SK-N-SH treated with all-trans-retinoic acid at 6 μM for 48 hours (cell line): ENCODE results near the gene PHACTR3.

Source experiments
- ATAC-seq: fragments of 200-7000 bp; cut with Tn5 transposase; 3 replicates; pipeline ENCODE4 v1.9.1; 2020; ENCODE audit warnings: mild to moderate bottlenecking, moderate library complexity
- ARNTL ChIP-seq: fragments of 450-650 bp; formaldehyde crosslinking; IDR thresholded peaks from 2 replicates; pipeline ENCODE4 v1.5.0; 2020; ENCODE audit warnings: low read depth, mild to moderate bottlenecking, moderate library complexity, borderline replicate concordance
- BACH2 ChIP-seq: fragments of 250-450 bp; sonication (Bioruptor Pico); IDR thresholded peaks from 2 replicates; pipeline ENCODE4 v1.9.0; 2021; ENCODE audit warnings: mild to moderate bottlenecking, borderline replicate concordance
- CREB5 ChIP-seq: fragments of 250-450 bp; sonication (Bioruptor Pico); IDR thresholded peaks from 2 replicates; pipeline ENCODE4 v1.5.1; 2020; ENCODE audit warnings: low read depth, mild to moderate bottlenecking, moderate library complexity
- CSDC2 ChIP-seq: fragments of 250-450 bp; sonication (Bioruptor Pico); IDR thresholded peaks from 2 replicates; pipeline ENCODE4 v1.5.0; 2020; ENCODE audit warnings: mild to moderate bottlenecking, moderate library complexity
- ESRRG ChIP-seq: fragments of 250-450 bp; sonication (Bioruptor Pico); IDR thresholded peaks from 2 replicates; pipeline ENCODE4 v1.6.1; 2021; ENCODE audit warnings: mild to moderate bottlenecking
- GLIS3 ChIP-seq: fragments of 250-450 bp; sonication (Bioruptor Pico); IDR thresholded peaks from 2 replicates; pipeline ENCODE4 v1.5.0; 2020; ENCODE audit warnings: mild to moderate bottlenecking, moderate library complexity
- ISL1 ChIP-seq: fragments of 250-450 bp; sonication (Bioruptor Pico); IDR thresholded peaks from 2 replicates; pipeline ENCODE4 v2.1.2; 2022; ENCODE audit warnings: mild to moderate bottlenecking, moderate library complexity
- OSR1 ChIP-seq: fragments of 250-450 bp; sonication (Bioruptor Pico); IDR thresholded peaks from 2 replicates; pipeline ENCODE4 v1.8.0; 2022; ENCODE audit warnings: moderate library complexity, mild to moderate bottlenecking, inconsistent platforms
- PATZ1 ChIP-seq: fragments of 250-450 bp; sonication (Bioruptor Pico); IDR thresholded peaks from 2 replicates; pipeline ENCODE4 v1.8.0; 2020; ENCODE audit warnings: mild to moderate bottlenecking, moderate library complexity, borderline replicate concordance
- POU6F1 ChIP-seq: fragments of 250-450 bp; sonication (Bioruptor Pico); IDR thresholded peaks from 2 replicates; pipeline ENCODE4 v1.8.0; 2021; ENCODE audit warnings: low read depth, mild to moderate bottlenecking, moderate library complexity, borderline replicate concordance
- RARB ChIP-seq: fragments of 250-450 bp; sonication (Bioruptor Pico); IDR thresholded peaks from 2 replicates; pipeline ENCODE4 v1.8.0; 2021; ENCODE audit warnings: mild to moderate bottlenecking, moderate library complexity
- SNAI2 ChIP-seq: fragments of 250-450 bp; sonication (Bioruptor Pico); IDR thresholded peaks from 2 replicates; pipeline ENCODE4 v1.5.0; 2020; ENCODE audit warnings: mild to moderate bottlenecking, moderate library complexity
- TOX ChIP-seq: fragments of 250-450 bp; sonication (Bioruptor Pico); IDR thresholded peaks from 2 replicates; pipeline ENCODE4 v1.8.0; 2021; ENCODE audit warnings: mild to moderate bottlenecking, moderate library complexity, borderline replicate concordance
- ZC3H10 ChIP-seq: fragments of 250-450 bp; sonication (Bioruptor Pico); IDR thresholded peaks from 2 replicates; pipeline ENCODE4 v1.5.1; 2021; ENCODE audit warnings: mild to moderate bottlenecking, moderate library complexity
- ZFP3 ChIP-seq: fragments of 250-450 bp; sonication (Bioruptor Pico); IDR thresholded peaks from 2 replicates; pipeline ENCODE4 v1.5.0; 2020; ENCODE audit warnings: mild to moderate bottlenecking, moderate library complexity
- ZNF565 ChIP-seq: fragments of 450-650 bp; formaldehyde crosslinking; conservative IDR thresholded peaks from 2 replicates; pipeline ENCODE4 v1.5.0; 2020; ENCODE audit warnings: low read depth, mild to moderate bottlenecking, moderate library complexity
- ZNF70 ChIP-seq: fragments of 450-650 bp; formaldehyde crosslinking; IDR thresholded peaks from 2 replicates; pipeline ENCODE4 v1.5.0; 2020; ENCODE audit warnings: mild to moderate bottlenecking, moderate library complexity
- TF ChIP-seq, protein P1 (sequence below): fragments of 250-450 bp; sonication (Bioruptor Pico); IDR thresholded peaks from 2 replicates; pipeline ENCODE4 v1.5.1; 2021; ENCODE audit warnings: mild to moderate bottlenecking, moderate library complexity
- TF ChIP-seq, protein P2 (sequence below): fragments of 250-450 bp; sonication (Bioruptor Pico); IDR thresholded peaks from 2 replicates; pipeline ENCODE4 v1.5.0; 2020; ENCODE audit warnings: mild to moderate bottlenecking, moderate library complexity

PHACTR3 gene

GRCh38 chr20:59718751-59719150, 114.4 kb downstream of the PHACTR3 start:
- ATAC-seq = no peak
- TF ChIP-seq RARB (CRISPR knock-in tag) (no peak), SNAI2 (no peak), ESRRG (CRISPR knock-in tag) (no peak), CREB5 (CRISPR knock-in tag) (no peak), TOX (CRISPR knock-in tag) (no peak), POU6F1 (CRISPR knock-in tag) (no peak), CSDC2 (CRISPR knock-in tag) (no peak), ARNTL (CRISPR knock-in tag) (no peak), GLIS3 (no peak), ZC3H10 (CRISPR knock-in tag) (no peak), ISL1 (CRISPR knock-in tag) (no peak), OSR1 (no peak), ZFP3 (CRISPR knock-in tag) (no peak), BACH2 (CRISPR knock-in tag) (no peak)
- TF ChIP-seq, protein P1, sequence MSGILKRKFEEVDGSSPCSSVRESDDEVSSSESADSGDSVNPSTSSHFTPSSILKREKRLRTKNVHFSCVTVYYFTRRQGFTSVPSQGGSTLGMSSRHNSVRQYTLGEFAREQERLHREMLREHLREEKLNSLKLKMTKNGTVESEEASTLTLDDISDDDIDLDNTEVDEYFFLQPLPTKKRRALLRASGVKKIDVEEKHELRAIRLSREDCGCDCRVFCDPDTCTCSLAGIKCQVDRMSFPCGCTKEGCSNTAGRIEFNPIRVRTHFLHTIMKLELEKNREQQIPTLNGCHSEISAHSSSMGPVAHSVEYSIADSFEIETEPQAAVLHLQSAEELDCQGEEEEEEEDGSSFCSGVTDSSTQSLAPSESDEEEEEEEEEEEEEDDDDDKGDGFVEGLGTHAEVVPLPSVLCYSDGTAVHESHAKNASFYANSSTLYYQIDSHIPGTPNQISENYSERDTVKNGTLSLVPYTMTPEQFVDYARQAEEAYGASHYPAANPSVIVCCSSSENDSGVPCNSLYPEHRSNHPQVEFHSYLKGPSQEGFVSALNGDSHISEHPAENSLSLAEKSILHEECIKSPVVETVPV = no peak
- TF ChIP-seq, protein P2, sequence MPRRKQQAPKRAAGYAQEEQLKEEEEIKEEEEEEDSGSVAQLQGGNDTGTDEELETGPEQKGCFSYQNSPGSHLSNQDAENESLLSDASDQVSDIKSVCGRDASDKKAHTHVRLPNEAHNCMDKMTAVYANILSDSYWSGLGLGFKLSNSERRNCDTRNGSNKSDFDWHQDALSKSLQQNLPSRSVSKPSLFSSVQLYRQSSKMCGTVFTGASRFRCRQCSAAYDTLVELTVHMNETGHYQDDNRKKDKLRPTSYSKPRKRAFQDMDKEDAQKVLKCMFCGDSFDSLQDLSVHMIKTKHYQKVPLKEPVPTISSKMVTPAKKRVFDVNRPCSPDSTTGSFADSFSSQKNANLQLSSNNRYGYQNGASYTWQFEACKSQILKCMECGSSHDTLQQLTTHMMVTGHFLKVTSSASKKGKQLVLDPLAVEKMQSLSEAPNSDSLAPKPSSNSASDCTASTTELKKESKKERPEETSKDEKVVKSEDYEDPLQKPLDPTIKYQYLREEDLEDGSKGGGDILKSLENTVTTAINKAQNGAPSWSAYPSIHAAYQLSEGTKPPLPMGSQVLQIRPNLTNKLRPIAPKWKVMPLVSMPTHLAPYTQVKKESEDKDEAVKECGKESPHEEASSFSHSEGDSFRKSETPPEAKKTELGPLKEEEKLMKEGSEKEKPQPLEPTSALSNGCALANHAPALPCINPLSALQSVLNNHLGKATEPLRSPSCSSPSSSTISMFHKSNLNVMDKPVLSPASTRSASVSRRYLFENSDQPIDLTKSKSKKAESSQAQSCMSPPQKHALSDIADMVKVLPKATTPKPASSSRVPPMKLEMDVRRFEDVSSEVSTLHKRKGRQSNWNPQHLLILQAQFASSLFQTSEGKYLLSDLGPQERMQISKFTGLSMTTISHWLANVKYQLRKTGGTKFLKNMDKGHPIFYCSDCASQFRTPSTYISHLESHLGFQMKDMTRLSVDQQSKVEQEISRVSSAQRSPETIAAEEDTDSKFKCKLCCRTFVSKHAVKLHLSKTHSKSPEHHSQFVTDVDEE (CRISPR knock-in tag) = no peak

GRCh38 chr20:59720013-59720412, 115.7 kb downstream of the PHACTR3 start:
- ATAC-seq = no peak
- TF ChIP-seq ZNF70 (no peak), ZNF565 (CRISPR knock-in tag) (no peak), BACH2 (CRISPR knock-in tag) (no peak), ARNTL (CRISPR knock-in tag) (no peak), POU6F1 (CRISPR knock-in tag) (no peak), CSDC2 (CRISPR knock-in tag) (no peak), PATZ1 (CRISPR knock-in tag) (no peak)
- TF ChIP-seq, protein P1 = no peak
